HG03196 (cell line): ENCODE results near the gene SORBS2.
"Not testable (repeated sequence)": the region's sequence is repeated elsewhere in the genome, so short reads cannot be mapped to it uniquely, and the experiment has no call there.

Experiments used
- ATAC-seq: cut with Tn5 transposase; IDR thresholded peaks from one replicate; pipeline ENCODE4 v1.9.1; 2021; ENCODE audit not compliant: unreplicated experiment

Gene SORBS2

DNA sequence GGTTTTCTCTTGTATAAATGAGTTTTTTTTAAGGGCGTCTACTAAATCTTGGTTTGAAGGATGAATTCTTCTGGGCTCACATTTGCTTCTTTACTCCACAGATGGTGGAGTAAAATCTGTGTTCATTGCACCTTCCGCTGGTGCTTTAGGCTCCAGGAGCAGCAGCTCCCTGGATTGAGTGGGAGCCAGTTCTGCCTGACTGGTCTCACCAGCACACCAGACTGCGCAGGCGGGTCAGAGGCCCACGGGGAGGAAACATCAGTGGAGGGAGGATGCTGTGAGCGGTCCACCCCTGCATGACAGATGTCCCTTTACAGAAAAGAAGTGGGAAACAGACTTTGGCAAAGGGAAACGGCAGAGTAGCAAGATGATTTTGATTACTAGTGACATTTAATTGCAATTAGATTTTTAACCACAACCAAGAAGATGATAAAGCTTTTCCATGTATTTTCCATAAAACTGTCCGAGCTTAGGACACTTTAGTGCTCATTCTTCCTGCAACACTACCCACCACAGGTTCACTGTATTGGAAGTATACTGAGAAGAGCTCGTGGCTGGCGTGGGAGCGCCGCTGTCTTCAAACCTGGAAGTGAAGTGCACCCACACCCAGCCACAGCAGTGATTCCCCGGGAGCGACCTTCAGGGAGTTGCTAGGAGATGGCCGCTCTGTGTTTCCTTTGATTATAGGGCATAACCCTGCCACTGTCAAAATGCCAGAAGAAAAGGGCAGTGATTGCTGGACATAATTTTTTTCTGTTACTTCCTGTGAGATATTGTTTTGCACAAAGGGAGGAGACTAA lies 95.2 kb downstream of the SORBS2 start:
- ATAC-seq, result no peak

DNA sequence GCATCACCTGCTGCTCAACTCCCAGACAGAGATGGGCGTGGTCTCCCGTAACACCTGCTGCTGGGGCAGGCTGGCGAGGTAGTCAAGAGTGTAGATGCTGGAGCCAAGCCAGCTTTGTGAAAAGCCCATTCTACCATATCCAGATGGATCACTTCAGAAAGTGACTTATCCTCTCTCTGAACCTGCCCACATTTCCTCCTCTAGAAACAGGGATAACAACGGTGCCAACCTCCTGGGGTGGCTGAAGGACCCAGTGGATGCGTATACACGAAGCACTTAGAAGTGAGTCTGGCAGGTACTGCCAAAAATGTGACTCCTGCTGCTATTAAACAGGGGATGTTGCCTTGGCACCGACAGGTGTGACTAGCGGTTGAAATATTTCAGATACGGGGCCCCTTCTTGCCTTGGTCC lies 95.8 kb downstream of the SORBS2 start:
- ATAC-seq, result no peak

DNA sequence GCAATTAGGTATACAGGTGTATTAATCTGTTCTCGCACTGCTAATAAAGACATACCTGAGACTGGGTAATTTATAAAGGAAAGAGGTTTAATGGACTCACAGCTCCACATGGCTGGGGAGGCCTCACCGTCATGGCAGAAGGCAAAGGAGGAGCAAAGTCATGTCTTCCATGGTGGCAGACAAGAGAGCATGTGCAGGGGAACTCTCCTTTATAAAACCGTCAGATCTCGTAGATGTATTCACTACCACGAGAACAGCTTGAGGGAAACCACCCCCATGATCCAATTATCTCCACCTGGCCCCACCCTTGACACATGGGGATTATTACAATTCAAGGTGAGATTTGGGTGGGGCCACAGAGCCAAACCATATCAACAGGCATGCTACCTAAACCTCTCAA lies 97.5 kb downstream of the SORBS2 start:
- not testable (repeated sequence) for ATAC-seq

DNA sequence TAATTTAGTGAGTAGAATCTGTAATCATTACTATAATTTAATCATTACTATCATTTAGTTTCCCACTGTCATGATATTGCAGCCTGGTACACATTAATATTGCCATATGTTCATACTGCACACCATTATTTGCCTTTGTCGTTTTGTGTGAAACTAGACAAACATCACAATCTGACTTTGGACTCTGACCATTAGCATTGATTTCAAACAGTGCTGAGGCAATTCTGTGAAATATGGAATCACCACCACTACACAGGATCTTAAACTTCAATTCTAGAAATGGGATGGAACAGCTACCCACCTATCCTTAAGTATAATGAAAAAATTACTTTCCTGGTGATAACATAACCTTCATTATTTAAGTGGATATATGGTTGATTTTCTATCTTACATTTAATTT lies 98.3 kb downstream of the SORBS2 start:
- no peak for ATAC-seq

DNA sequence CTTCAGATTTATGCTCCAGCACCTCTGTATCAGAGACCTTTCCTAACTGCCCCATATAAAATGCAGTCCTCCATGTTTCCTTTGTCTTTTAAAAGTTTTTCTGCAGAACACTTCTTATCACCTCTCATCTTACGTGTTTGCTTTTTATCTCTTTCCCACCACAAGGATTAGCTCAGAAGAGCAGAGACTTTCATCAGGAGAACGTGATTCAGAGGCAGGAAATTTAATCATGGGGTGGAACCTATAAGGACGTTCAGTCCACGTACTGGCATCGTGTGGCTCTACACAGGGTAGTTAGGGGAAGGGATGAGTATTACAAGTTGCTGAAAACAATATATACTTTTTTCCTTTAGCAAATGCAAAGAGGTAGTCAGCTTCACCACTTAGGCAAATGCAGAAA lies 98.7 kb downstream of the SORBS2 start:
- ATAC-seq, result no peak

DNA sequence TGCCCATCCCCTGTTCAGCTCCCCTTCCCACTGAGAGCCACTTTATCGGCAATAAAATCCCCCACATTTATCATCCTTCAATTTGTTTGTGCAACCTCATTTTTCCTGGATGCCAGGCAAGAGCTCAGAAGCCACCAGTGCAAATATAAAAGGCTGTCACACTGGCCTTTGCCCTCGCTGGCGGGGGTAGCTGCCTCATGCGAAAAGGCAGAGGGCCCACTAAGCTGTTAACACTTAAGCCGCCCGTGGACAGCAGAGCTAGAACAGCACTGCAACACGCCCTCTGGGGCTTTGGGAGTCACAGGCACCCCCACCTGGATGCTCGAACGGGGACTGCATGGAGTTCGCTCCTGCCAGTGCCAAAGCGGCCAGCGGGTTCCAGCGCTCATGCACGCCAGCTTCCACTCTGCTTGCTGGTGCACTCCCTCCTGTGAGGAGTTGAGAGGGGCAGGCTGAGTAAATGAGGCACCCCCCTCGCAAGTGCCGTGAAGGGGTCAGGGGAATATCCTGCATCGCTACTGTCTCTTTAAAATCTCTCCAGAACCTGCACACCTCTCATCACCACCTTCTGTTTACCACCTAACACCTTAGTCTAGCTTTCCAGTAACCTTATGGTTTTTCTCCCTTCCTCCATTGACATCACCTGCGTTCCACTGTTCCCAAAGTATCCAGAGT lies 99.5 kb downstream of the SORBS2 start:
- ATAC-seq, result no peak

DNA sequence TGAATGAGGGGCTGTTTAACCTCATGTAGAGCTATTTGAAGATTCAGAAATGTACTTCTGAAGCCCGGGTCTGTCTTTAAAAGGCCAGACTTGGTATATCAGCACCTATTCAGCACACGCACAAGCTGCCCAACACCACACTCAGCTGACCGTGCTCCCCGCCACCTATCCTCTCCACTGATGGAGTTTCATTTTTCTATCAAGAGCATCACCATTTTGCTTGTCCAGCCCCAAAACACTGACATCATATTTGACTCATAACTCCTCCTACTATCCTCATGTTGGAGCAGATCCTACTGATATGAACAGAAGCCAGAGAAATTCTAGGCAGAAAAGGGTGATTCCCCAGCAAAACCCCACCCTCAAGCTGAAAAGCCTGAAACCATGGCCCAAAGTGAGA lies 100.3 kb downstream of the SORBS2 start:
- no peak for ATAC-seq

DNA sequence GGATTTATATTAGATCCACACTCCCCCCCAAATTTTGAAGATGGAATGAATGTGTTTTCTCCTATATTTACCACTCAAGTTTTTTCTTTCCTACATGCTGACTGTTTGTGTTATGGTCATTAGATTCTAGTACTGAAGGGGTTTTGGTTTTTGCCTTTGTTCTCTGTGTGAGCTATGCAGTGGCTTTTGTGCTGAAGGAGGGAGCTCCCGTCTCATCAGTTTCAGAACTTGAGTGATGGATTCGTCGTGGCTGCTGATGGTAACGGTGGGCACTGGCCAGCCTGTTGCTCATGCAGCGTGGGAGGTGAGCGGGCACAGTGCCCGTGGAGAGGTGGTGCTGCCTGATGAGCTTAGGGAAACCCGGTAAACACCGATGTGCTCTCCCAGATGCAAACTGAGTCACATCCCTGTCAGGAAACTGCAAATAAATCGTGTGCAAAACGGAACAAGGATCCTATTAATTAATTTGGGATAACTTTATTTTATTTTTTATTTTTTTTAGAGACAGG lies 101.5 kb downstream of the SORBS2 start:
- no peak for ATAC-seq

DNA sequence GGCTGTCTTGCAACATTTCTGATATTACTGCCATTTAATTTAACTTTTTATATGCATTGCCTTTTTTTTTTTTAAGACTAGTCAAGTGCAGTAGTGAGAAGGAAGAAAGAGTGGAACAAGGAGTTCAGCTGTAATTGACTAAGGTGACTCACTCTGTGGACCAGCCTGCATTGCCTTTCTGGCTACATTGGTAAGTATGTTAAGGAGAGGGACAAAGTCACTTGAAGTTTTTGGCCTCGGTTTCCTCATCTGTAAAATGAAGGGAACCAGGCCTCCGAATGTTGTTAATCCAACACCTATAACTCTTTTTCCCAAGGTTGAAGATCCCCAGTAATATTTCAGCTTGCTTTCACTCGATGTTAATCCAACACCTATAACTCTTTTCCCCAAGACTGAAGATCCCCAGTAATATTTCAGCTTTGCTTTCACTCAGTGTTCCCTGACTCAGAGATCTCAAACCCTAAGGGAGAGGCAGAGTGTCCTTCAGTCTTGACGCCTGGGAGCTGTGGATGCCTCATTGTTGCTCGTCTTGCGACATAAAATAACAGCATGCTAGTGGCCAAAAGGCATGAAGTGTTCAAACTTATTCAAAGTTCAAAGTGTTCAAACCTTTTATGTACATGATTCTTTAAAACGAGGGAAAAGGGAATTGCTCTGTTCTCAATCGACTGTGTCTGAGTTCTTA lies 102.0 kb downstream of the SORBS2 start:
- ATAC-seq, result no peak

DNA sequence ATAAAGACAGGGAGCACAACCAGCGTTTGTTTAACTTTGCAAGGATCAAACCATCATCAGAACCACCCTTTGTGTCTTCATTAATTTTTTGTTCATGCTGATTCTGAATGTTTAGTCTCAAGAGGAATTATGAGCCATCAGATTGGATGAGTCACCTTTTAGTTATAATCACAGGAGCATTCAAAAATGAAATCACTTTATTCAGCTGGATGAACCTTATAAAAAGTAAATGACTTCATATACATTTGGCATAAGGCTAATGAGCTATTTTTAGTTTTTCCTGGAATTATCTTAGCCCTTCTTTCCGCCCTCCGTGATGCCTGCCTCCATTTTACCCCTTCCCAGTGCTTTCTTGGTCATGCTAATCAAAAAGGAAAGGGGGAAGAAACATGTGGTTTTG lies 103.6 kb downstream of the SORBS2 start:
- no peak for ATAC-seq

DNA sequence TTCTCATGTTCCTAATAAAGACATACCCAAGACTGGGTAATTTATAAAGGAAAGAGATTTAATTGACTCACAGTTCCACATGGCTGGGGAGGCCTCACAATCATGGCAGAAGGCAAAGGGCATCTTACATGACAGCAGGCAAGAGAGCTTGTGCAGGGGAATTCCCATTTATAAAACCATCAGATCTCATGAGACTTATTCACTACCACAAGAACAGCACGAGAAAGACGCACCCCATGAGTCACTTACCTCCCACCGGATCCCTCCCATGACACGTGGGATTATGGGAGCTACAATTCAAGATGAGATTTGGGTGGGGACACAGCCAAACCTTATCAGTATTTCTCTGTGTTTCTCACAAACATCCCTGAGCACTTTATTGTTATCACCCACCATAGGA lies 104.4 kb downstream of the SORBS2 start:
- not testable (repeated sequence) for ATAC-seq

DNA sequence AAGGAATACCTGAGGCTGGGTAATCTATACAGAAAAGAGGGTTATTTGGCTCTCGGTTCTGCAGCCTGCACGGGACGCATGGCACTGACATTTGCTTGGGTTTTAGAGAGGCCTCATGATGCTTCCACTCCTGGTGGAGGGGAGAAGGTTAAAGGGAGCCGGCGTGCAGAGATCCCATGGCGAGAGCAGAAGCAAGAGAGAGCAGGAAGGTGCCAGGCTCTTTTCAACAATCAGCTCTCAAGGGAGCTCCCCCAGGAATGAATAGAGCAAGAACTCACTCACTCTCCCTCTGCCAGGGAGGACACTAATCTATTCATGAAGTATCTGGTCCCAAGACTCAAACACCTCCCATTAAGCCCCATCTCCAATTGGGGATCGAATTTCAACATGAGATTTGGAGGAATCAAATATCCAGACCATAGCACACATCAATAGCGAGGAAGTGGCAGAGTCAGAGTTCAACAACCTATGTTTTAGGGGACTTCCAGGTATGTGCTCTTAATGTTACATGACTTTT lies 109.8 kb downstream of the SORBS2 start:
- ATAC-seq, result no peak

DNA sequence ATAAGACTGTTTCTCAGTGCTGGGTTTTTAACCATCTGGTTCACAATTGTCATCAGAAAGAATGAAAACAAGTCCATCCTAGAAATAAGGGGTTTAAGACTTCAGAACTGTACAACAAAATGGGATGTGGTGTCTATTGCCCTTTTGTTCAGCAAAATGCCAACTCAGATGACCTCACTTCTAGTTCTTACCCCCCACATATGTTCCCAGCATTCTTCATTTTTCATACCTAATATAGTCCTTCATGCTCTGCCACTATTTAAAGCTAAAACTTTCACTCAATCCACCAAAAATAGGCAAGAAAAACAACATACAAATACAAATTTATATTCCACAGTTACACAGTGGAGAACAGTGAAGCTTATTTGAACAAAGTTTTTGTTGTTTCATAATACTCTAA lies 111.4 kb downstream of the SORBS2 start:
- ATAC-seq, result no peak

DNA sequence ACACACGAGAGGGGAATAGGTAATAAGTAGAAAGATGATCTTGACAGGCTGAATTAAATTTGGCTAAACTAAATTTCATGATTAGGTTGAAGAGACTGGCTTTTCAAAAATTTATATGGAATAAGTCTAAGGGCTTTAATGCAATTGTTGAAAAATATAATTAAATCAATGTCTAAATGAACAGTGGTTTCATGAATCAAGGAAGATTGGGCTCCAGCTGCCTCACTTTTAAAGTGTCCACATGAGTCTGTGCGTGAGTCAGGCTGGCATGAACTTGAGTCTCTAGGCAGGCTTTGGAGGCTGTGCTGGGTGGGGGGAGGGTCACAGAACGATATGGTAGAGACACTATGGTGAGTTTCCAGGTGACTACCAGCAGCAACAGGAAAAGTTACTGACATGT lies 111.9 kb downstream of the SORBS2 start:
- no peak for ATAC-seq

DNA sequence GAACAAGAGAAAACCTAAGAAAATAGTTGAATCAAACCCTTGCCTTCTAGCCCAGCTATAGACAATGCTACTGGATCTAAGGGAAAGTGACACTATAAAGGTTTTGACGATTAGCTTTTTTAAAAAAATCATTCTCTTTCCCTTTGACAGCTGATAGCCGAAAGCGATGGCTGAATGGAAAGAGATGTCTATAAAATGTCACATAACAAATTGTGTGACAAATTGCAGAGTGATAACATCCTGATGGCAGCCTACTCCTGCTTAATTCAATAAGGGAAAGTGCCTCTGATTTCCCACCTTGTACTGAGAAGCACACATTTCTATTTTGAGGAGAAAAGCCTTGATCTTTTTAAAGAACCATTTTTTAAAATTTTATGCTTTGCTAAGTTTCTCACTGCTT lies 114.5 kb downstream of the SORBS2 start:
- ATAC-seq, result no peak

DNA sequence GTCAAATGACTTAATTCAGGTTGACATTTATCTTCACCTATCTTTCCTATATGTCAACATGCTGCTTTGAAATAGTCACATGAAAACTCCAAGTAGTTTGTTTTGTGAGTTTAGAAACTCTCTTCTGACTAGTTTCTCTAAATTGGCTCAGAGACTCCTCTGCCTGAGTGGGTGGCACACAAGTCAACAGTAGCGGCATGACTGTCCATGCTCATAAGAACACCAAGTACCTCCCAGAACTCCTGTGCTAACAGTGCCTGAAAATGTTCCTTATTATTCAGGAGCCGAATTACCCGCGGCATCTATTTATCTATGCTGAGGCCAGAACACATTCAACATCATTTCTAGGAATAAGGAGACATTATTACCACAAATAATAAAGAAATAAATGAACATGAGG lies 116.3 kb downstream of the SORBS2 start:
- ATAC-seq, result no peak

DNA sequence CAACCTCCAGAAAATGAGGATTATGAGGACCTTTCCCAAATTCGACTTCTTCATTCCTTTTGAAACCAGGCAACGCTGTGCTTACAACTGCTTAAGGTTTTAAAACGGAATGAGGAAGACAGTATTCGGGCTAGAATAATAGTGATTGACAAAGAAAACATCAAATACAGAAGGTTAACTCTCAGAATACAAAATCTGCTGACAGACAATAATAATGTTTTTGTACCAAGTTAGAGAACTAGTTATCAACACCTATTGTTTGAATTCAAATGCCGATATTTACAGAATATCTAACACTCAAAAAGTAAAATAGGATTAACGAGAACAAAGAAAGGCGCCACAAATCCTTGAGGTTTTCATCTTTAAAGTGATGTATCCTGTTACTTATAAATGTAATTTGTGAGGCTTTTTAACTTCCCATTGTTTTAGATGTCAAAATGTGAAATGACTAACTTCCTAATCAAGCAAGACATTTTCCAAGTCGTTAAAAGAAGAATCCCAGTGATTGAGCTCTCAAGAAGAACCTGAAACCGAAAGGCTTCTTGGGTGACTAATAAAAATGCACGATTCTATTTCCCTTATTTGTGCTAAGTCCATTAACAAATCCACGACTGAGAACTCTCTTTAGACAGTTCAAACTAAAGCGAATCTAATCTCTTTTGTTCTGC lies 118.3 kb downstream of the SORBS2 start:
- no peak for ATAC-seq

DNA sequence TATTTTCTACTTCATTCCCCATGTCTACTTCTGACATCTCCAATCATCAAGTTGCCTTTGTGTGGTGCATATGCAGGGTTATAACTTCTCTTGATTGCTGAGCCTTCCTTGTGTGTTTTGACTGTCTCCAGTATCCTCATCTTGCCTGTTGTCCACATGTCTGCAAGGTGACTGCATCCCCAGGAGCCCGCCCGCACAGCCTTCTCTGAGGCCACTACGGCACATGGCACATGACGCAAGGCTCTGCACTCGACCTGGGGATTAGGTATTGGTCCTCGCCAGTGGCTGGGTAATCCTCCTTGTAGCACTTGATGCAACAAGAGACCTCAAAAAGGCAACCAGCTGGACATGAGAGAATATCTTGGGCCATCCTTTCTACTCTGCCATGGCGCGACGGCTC lies 122.6 kb downstream of the SORBS2 start:
- ATAC-seq, result no peak

DNA sequence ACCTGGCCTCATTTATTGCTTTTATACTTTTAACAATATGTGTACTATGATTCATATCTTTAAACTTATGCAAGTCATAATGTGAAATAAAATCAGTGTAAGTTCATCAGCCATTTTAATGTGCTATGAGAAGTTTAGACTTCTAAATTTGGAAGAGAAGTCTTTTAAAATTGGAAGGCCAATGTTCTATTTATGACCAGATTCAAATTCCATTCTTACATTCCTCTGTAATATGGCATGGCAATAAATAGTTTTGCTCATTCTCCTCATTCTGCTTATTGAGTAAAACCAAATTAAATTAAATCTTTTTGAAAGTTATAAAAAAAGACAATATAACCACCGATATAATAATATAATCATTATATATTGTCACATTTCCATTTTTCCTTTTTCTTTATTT lies 126.2 kb downstream of the SORBS2 start:
- no peak for ATAC-seq

DNA sequence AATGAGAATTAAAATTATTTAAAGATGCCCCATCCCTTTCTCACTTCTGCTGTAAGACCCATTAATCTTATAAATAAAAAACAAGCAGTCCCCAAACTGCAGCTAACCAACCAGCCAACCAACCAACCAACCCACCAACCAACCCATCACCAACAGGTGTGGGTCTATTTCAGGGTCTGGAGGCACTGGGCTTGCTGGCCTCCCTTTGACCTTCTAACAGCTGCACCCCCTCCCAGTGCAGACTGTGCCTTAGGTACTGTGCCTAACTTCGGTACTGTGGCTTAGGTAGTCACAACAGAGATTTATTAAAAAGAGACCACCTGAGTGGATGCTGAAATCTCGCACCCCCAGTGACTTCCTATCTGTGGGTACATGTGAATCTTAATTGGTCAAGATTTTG lies 128.1 kb downstream of the SORBS2 start:
- no peak for ATAC-seq

DNA sequence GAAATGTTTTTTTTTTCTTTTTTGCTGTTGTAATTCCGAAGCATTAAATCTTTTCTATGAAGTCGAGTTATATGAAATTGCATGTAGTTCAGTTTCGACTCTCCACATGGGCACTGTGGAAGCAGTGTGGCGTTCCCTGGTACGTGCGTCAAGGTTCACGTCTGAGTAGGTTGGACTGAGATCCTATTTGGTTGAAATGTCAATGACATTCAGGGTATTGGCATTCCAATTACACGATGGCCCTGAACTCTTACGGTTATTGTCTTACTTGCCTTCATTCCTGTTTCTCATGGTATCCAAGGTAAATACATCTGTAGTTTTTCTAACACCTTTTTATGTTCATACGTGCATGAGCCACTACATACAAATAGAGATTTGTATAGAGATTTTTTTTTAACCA lies 128.8 kb downstream of the SORBS2 start:
- no peak for ATAC-seq
